HL-60 (cell line): Measurements from ENCODE around the gene PPFIA3.

Source experiments
- DNase-seq, 2 experiments: peaks; one replicate each; pipeline ENCODE4 v3.0.0-alpha.2; 2010 to 2020; ENCODE audit warnings: low read depth in 1 of 2, low spot score in 1 of 2
- H3K27ac ChIP-seq: fragments of 250-450 bp; sonication (Bioruptor Pico); replicated peaks from 2 replicates; pipeline ENCODE4 v1.5.1; 2020; ENCODE audit warnings: mild to moderate bottlenecking, moderate library complexity
- H3K27me3 ChIP-seq: fragments of 250-450 bp; sonication (Bioruptor Pico); 2 replicates; pipeline ENCODE4 v1.5.1; 2021; ENCODE audit warnings: mild to moderate bottlenecking, moderate library complexity; ENCODE audit not compliant: insufficient read depth, poor library complexity, severe bottlenecking
- H3K4me3 ChIP-seq: replicated peaks from 2 replicates; pipeline ENCODE4 v1.5.1; 2011; ENCODE audit warnings: mild to moderate bottlenecking, control low read depth, low read length; ENCODE audit not compliant: insufficient read depth
- CTCF ChIP-seq: IDR thresholded peaks from one replicate; pipeline ENCODE4 v1.5.1; 2011; ENCODE audit warnings: low read length, control low read depth, inconsistent platforms; ENCODE audit not compliant: insufficient read depth
- GABPA ChIP-seq: IDR thresholded peaks from 2 replicates; pipeline ENCODE4 v1.6.1; 2012; ENCODE audit warnings: low read depth
- POLR2AphosphoS5 ChIP-seq: IDR thresholded peaks from 2 replicates; pipeline ENCODE4 v1.6.1; 2012; ENCODE audit warnings: low read depth
- SPI1 ChIP-seq: IDR thresholded peaks from 2 replicates; pipeline ENCODE4 v1.6.1; 2012; ENCODE audit warnings: low read depth, mild to moderate bottlenecking, borderline replicate concordance
- TF ChIP-seq, protein P1 (sequence below): IDR thresholded peaks from 2 replicates; pipeline ENCODE4 v1.6.1; 2012; ENCODE audit warnings: low read depth; ENCODE audit not compliant: insufficient replicate concordance

The PPFIA3 gene

GRCh38 chr19:49160450-49161189 lies 41.3 kb downstream of the PPFIA3 start:
- H3K27me3 ChIP-seq: peaks cover 23% of the 10 kb centered on the region
- no peak overlapping the region for H3K4me3 ChIP-seq
- TF ChIP-seq POLR2AphosphoS5 (no peak), SPI1 (no peak), GABPA (no peak), CTCF (no peak)
- TF ChIP-seq, protein P1, sequence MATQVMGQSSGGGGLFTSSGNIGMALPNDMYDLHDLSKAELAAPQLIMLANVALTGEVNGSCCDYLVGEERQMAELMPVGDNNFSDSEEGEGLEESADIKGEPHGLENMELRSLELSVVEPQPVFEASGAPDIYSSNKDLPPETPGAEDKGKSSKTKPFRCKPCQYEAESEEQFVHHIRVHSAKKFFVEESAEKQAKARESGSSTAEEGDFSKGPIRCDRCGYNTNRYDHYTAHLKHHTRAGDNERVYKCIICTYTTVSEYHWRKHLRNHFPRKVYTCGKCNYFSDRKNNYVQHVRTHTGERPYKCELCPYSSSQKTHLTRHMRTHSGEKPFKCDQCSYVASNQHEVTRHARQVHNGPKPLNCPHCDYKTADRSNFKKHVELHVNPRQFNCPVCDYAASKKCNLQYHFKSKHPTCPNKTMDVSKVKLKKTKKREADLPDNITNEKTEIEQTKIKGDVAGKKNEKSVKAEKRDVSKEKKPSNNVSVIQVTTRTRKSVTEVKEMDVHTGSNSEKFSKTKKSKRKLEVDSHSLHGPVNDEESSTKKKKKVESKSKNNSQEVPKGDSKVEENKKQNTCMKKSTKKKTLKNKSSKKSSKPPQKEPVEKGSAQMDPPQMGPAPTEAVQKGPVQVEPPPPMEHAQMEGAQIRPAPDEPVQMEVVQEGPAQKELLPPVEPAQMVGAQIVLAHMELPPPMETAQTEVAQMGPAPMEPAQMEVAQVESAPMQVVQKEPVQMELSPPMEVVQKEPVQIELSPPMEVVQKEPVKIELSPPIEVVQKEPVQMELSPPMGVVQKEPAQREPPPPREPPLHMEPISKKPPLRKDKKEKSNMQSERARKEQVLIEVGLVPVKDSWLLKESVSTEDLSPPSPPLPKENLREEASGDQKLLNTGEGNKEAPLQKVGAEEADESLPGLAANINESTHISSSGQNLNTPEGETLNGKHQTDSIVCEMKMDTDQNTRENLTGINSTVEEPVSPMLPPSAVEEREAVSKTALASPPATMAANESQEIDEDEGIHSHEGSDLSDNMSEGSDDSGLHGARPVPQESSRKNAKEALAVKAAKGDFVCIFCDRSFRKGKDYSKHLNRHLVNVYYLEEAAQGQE: no peak
- DNase-seq: no peak
- no peak overlapping the region for H3K27ac ChIP-seq

- no peak for DNase-seq
- Histone ChIP-seq H3K27ac (no peak overlapping the region), H3K4me3 (no peak overlapping the region), H3K27me3 (peaks cover 23% of the 10 kb centered on the region)
- TF ChIP-seq CTCF: no peak
- TF ChIP-seq, protein P1: no peak
- TF ChIP-seq GABPA: no peak
- TF ChIP-seq SPI1: no peak
- TF ChIP-seq POLR2AphosphoS5: no peak
Measured at GRCh38 chr19:49161987-49162386, 42.6 kb downstream of the PPFIA3 start.

DNA sequence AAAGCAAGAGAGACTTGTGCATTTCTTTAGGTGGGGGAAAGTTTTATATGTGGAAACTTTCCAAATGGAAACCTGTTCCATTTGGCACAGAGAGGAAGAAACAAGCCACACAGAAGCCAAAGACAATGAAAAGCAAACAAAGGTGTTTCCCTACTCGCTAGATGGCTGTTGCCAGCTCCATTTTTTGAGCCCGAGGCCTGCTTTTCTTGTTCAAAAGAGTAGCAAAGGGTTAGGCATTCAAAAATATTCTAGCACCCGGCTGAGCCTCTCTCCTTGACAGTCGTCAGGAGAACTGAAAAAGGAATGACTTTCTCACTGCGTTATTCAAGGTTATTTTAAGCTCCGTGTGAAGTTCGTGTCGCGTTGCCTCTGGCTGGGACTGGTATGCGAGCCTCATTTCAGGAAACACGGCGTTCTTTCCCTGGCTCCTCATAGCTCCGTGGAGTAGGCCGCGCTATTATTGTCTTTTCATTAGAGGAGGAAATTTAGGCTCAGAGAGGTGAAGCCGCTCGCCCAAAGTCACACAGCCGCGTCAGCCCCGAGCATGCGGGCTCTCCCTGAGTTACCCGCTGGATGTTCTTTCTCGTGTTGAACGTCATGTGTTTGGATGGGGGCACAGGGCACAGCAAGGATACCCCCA lies 45.9 kb downstream of the PPFIA3 start:
- TF ChIP-seq, protein P1: no peak
- TF ChIP-seq CTCF (no peak), GABPA (no peak), SPI1 (no peak), POLR2AphosphoS5 (no peak)
- H3K27ac ChIP-seq: no peak overlapping the region
- H3K27me3 ChIP-seq: peaks cover 8% of the 10 kb centered on the region
- H3K4me3 ChIP-seq: no peak overlapping the region
- DNase-seq: no peak
